H1 (cell line): ENCODE results near the gene RPL37A. TPM values are rescaled to one million over a fixed set of nuclear protein-coding genes. Genes with fewer than 3 reads are reported as not detected.

Experiments
- CTCF ChIA-PET: fragments of 300-600 bp; sonication (Branson Sonifier 250); formaldehyde crosslinking; loops from one replicate; lab custom pipeline; 2021; ENCODE audit not compliant: partially characterized antibody; lab: Charles Lee
- POLR2A ChIA-PET: fragments of 300-600 bp; sonication (Branson Sonifier 250); formaldehyde crosslinking; loops from one replicate; lab custom pipeline; 2021; ENCODE audit warnings: inconsistent platforms; ENCODE audit not compliant: partially characterized antibody; lab: Charles Lee
- DNase-seq, 2 experiments: peaks; one replicate each; pipeline versions ENCODE4 v3.0.0 to v3.0.0-alpha.2; 2010 to 2022; ENCODE audit warnings: low spot score in 2 of 2, low read depth in 1 of 2, mixed read lengths in 1 of 2
- FAIRE-seq: peaks from 2 replicates; lab custom pipeline; 2011; peaks lifted over from hg19 to GRCh38; lab: Jason Lieb, UNC
- H2AFZ ChIP-seq: 2 replicates; pipeline ENCODE4 v1.8.1; 2012; ENCODE audit warnings: low read length, inconsistent platforms
- H2AK5ac ChIP-seq: 2 replicates; pipeline ENCODE4 v1.6.1; 2013; ENCODE audit warnings: low read depth, low read length
- H2BK120ac ChIP-seq: replicated peaks from 2 replicates; pipeline ENCODE3; 2013; ENCODE audit warnings: low read depth, low read length, inconsistent platforms
- H2BK12ac ChIP-seq: 2 replicates; pipeline ENCODE4 v1.6.1; 2013; ENCODE audit warnings: low read depth, low read length
- H2BK15ac ChIP-seq: 2 replicates; pipeline ENCODE4 v1.6.1; 2013; ENCODE audit warnings: low read length
- H2BK20ac ChIP-seq: 2 replicates; pipeline ENCODE4 v1.6.1; 2013; ENCODE audit warnings: low read length
- H2BK5ac ChIP-seq: 2 replicates; pipeline ENCODE4 v1.6.1; 2013; ENCODE audit warnings: low read depth, low read length
- H3K14ac ChIP-seq: 2 replicates; pipeline ENCODE4 v1.6.1; 2013; ENCODE audit warnings: inconsistent platforms; ENCODE audit not compliant: insufficient read length
- H3K18ac ChIP-seq: 2 replicates; pipeline ENCODE4 v1.6.1; 2013; ENCODE audit warnings: low read length; ENCODE audit errors: extremely low read depth
- H3K23ac ChIP-seq: 2 replicates; pipeline ENCODE4 v1.6.1; 2013; ENCODE audit warnings: inconsistent platforms; ENCODE audit not compliant: insufficient read length
- H3K23me2 ChIP-seq: 2 replicates; pipeline ENCODE4 v1.6.1; 2013; ENCODE audit warnings: low read depth, low read length
- H3K27ac ChIP-seq: 2 replicates; pipeline ENCODE4 v1.6.1; 2011; ENCODE audit warnings: low read depth, low read length, inconsistent platforms
- H3K27me3 ChIP-seq, 4 experiments: replicated peaks in 1 of 4; 1 replicate in 1 of 4; 2 replicates in 3 of 4; pipeline versions ENCODE4 v1.6.1 to v1.8.1; 2011 to 2013; ENCODE audit warnings: low read length in 3 of 4, mild to moderate bottlenecking in 3 of 4, inconsistent platforms in 2 of 4, mixed read lengths in 2 of 4, moderate library complexity in 1 of 4; ENCODE audit not compliant: control insufficient read depth in 3 of 4, insufficient read depth in 3 of 4; ENCODE audit errors: extremely low read depth in 1 of 4
- H3K36me3 ChIP-seq, 4 experiments: 2 replicates each; pipeline versions ENCODE4 v1.6.1 to v1.8.1; 2011 to 2013; ENCODE audit warnings: mild to moderate bottlenecking in 4 of 4, low read length in 3 of 4, moderate library complexity in 2 of 4, control low read depth in 1 of 4, inconsistent platforms in 1 of 4; ENCODE audit not compliant: insufficient read depth in 4 of 4, control insufficient read depth in 2 of 4
- H3K4ac ChIP-seq: replicated peaks from 2 replicates; pipeline ENCODE3; 2013; ENCODE audit warnings: low read length, low read depth, mixed read lengths, inconsistent platforms; ENCODE audit not compliant: insufficient read length
- H3K4me1 ChIP-seq, 4 experiments: replicated peaks in 1 of 4; 1 replicate in 1 of 4; 2 replicates in 3 of 4; pipeline versions ENCODE4 v1.6.1 to v1.8.1; 2011 to 2013; ENCODE audit warnings: low read length in 3 of 4, inconsistent platforms in 2 of 4, mixed read lengths in 1 of 4; ENCODE audit not compliant: insufficient read depth in 4 of 4, control insufficient read depth in 3 of 4
- H3K4me2 ChIP-seq, 2 experiments: 2 replicates each; pipeline versions ENCODE4 v1.6.1 to v1.8.1; 2011 to 2013; ENCODE audit warnings: low read depth in 2 of 2, low read length in 2 of 2, control low read depth in 1 of 2, inconsistent platforms in 1 of 2, mild to moderate bottlenecking in 1 of 2; ENCODE audit not compliant: insufficient read depth in 1 of 2
- H3K4me3 ChIP-seq, 4 experiments: fragments of 200-600, 300-600 bp in 1 of 4; sonication (generic), shearing (Covaris generic), sonication (Bioruptor Twin) in 1 of 4; 2 replicates each; pipeline versions ENCODE4 v1.5.1 to v1.8.1; 2011 to 2016; ENCODE audit warnings: low read length in 4 of 4, low read depth in 3 of 4, control low read depth in 2 of 4, inconsistent platforms in 2 of 4, mild to moderate bottlenecking in 2 of 4, mixed read lengths in 1 of 4, moderate library complexity in 1 of 4; ENCODE audit not compliant: insufficient read depth in 2 of 4; ENCODE audit errors: extremely low read depth in 1 of 4
- H3K56ac ChIP-seq: replicated peaks from 2 replicates; pipeline ENCODE3; 2013; ENCODE audit warnings: low read depth, mild to moderate bottlenecking, mixed read lengths, low read length, inconsistent platforms; ENCODE audit not compliant: insufficient read length
- H3K79me1 ChIP-seq: 2 replicates; pipeline ENCODE4 v1.6.1; 2013; ENCODE audit warnings: low read depth, low read length, control low read depth
- H3K79me2 ChIP-seq, 2 experiments: 2 replicates each; pipeline versions ENCODE4 v1.6.1 to v1.8.1; 2012 to 2013; ENCODE audit warnings: low read length in 2 of 2, mild to moderate bottlenecking in 2 of 2, inconsistent platforms in 1 of 2; ENCODE audit not compliant: insufficient read depth in 2 of 2, control insufficient read depth in 1 of 2
- H3K9ac ChIP-seq, 4 experiments: replicated peaks in 1 of 4; 1 replicate in 1 of 4; 2 replicates in 3 of 4; pipeline versions ENCODE4 v1.6.1 to v1.8.1; 2011 to 2013; ENCODE audit warnings: low read depth in 3 of 4, low read length in 3 of 4, control low read depth in 2 of 4, mild to moderate bottlenecking in 2 of 4, moderate library complexity in 2 of 4, inconsistent platforms in 1 of 4; ENCODE audit errors: extremely low read depth in 1 of 4
- H3K9me3 ChIP-seq, 2 experiments: 2 replicates each; pipeline versions ENCODE4 v1.6.1 to v1.8.1; 2012 to 2013; ENCODE audit warnings: mild to moderate bottlenecking in 2 of 2, moderate library complexity in 2 of 2, control low read depth in 1 of 2, inconsistent platforms in 1 of 2, low read depth in 1 of 2, low read length in 1 of 2, mixed read lengths in 1 of 2; ENCODE audit not compliant: insufficient read depth in 2 of 2
- H4K20me1 ChIP-seq, 2 experiments: replicated peaks in 1 of 2; 2 replicates each; pipeline versions ENCODE3 to v1.8.1; 2011 to 2013; ENCODE audit warnings: inconsistent platforms in 2 of 2, low read length in 2 of 2, mild to moderate bottlenecking in 1 of 2; ENCODE audit not compliant: insufficient read depth in 2 of 2, control insufficient read depth in 1 of 2
- H4K5ac ChIP-seq: 2 replicates; pipeline ENCODE4 v1.6.1; 2013; ENCODE audit warnings: low read length, low read depth, mixed read lengths, inconsistent platforms; ENCODE audit not compliant: insufficient read length
- H4K8ac ChIP-seq: 2 replicates; pipeline ENCODE4 v1.8.0; 2013; ENCODE audit warnings: mild to moderate bottlenecking, moderate library complexity, low read length, inconsistent platforms; ENCODE audit not compliant: insufficient read depth; ENCODE audit errors: extremely low read depth
- H4K91ac ChIP-seq: replicated peaks from 2 replicates; pipeline ENCODE3; 2013; ENCODE audit warnings: low read length, mixed read lengths, inconsistent platforms; ENCODE audit not compliant: insufficient read length
- CBX8 ChIP-seq: fragments of 300-800, 300-1000 bp; sonication (generic); IDR thresholded peaks from 2 replicates; pipeline ENCODE4 v1.7.1; 2016; ENCODE audit warnings: low read depth, low read length, borderline replicate concordance
- GABPA ChIP-seq: IDR thresholded peaks from 2 replicates; pipeline ENCODE4 v1.6.1; 2011; ENCODE audit warnings: mild to moderate bottlenecking, low read length, moderate library complexity, borderline replicate concordance; ENCODE audit not compliant: insufficient read depth
- HDAC2 ChIP-seq, 2 experiments: fragments of 300-600 bp in 1 of 2; sonication (generic) in 1 of 2; IDR thresholded peaks; 2 replicates each; pipeline ENCODE4 v1.6.1; 2011 to 2012; ENCODE audit warnings: low read depth in 2 of 2, low read length in 2 of 2, mild to moderate bottlenecking in 2 of 2, moderate library complexity in 2 of 2, borderline replicate concordance in 1 of 2, inconsistent platforms in 1 of 2
- HDAC6 ChIP-seq: IDR thresholded peaks from one replicate; pipeline ENCODE4 v1.7.1; 2012; ENCODE audit warnings: low read depth, mild to moderate bottlenecking, inconsistent platforms, low read length, moderate library complexity
- NRF1 ChIP-seq: IDR thresholded peaks from 2 replicates; pipeline ENCODE4 v1.6.1; 2011; ENCODE audit warnings: mild to moderate bottlenecking, low read depth, low read length, improper control_type of control experiment
- PHF8 ChIP-seq: fragments of 200-600 bp; sonication (generic); conservative IDR thresholded peaks from 2 replicates; pipeline ENCODE4 v1.7.1; 2012; ENCODE audit warnings: low read depth, mild to moderate bottlenecking, inconsistent platforms, low read length, moderate library complexity
- POLR2A ChIP-seq, 2 experiments: IDR thresholded peaks; 1 replicate in 1 of 2; 2 replicates in 1 of 2; pipeline ENCODE4 v1.6.1; 2011; ENCODE audit warnings: low read depth in 2 of 2, low read length in 2 of 2, mild to moderate bottlenecking in 2 of 2; ENCODE audit errors: control extremely low read depth in 1 of 2
- RBBP5 ChIP-seq: IDR thresholded peaks from 2 replicates; pipeline ENCODE4 v1.7.1; 2012; ENCODE audit warnings: low read depth, mild to moderate bottlenecking, inconsistent platforms, low read length, moderate library complexity, borderline replicate concordance
- SAP30 ChIP-seq: fragments of 300-600 bp; sonication (generic); IDR thresholded peaks from 2 replicates; pipeline ENCODE4 v1.7.1; 2012; ENCODE audit warnings: low read length, moderate library complexity, mild to moderate bottlenecking, inconsistent platforms; ENCODE audit not compliant: insufficient read depth, insufficient replicate concordance
- SIN3A ChIP-seq, 2 experiments: IDR thresholded peaks in 1 of 2; conservative IDR thresholded peaks in 1 of 2; 2 replicates each; pipeline ENCODE4 v1.6.1; 2011 to 2012; ENCODE audit warnings: low read length in 2 of 2, improper control_type of control experiment in 1 of 2, low read depth in 1 of 2, mild to moderate bottlenecking in 1 of 2
- YY1 ChIP-seq: IDR thresholded peaks from 2 replicates; pipeline ENCODE4 v1.6.1; 2011; ENCODE audit warnings: low read depth, mild to moderate bottlenecking, low read length
- WGBS, 2 experiments: shearing (Covaris generic) in 1 of 2; methylation state at CpG; one replicate each; pipeline versions ENCODE4 v1.1.6 to v1.1.7; 2013 to 2015; ENCODE audit warnings: low lambda C conversion rate in 2 of 2, mixed read lengths in 2 of 2, inconsistent platforms in 1 of 2, low coverage in 1 of 2, missing lambda C conversion rate in 1 of 2; ENCODE audit not compliant: insufficient replicate concordance in 2 of 2, insufficient coverage in 1 of 2, insufficient read length in 1 of 2; ENCODE audit errors: extremely low coverage in 1 of 2, missing lambda C conversion rate in 1 of 2; 5-methylcytosine and 5-hydroxymethylcytosine counted together
- polyA plus RNA-seq, 7 experiments: library from polyadenylated mRNA; depleted of rRNA in 3 of 7; stranded (reverse) in 5 of 7; unstranded in 2 of 7; fragments of >200 nt in 5 of 7; fragments of 200-250 nt in 2 of 7; gene quantifications; 1 replicate in 5 of 7; 2 replicates in 1 of 7; 4 replicates in 1 of 7; pipeline versions ENCODE4 v1.2.1 to v1.2.3, GENCODE V29; 2011 to 2013; ENCODE audit warnings: missing spikeins in 2 of 7, mixed read lengths in 2 of 7
- total RNA-seq: library from RNA; stranded (reverse); fragmentation: NEBNext Ultra II Directional; extraction: Animal tissue kit (Norgen Biotek cat#: 25700); gene quantifications from 2 replicates; pipeline ENCODE4 v1.2.1, GENCODE V29; 2021
- TF ChIP-seq, protein P1 (sequence below): IDR thresholded peaks from 2 replicates; pipeline ENCODE4 v1.6.1; 2011; ENCODE audit warnings: low read depth, mild to moderate bottlenecking, low read length; ENCODE audit not compliant: insufficient read depth

The RPL37A gene
- total and polyA plus RNA-seq, 2 of the 8 experiments (the other 6 are each of a cell fraction or from before 2014, with no cell fraction given) = 1,737 to 3,180 TPM

- WGBS, 2 experiments = 95% methylated on average over 7 of the region's 7 CpGs; no CpG with 5 or more reads in 1 of the 2 experiments
- Histone ChIP-seq H3K18ac (no peak overlapping the region), H4K5ac (no peak overlapping the region), H2BK5ac (no peak overlapping the region), H3K79me1 (no peaks in the 10 kb centered on the region), H2BK12ac (no peak overlapping the region), H3K4me1 (no peaks in the 10 kb centered on the region), H3K4me2 (no peak overlapping the region), H3K4ac (no peak overlapping the region), H3K56ac (no peak overlapping the region), H4K91ac (no peak overlapping the region), H2BK20ac (no peak overlapping the region), H3K14ac (no peak overlapping the region), H4K8ac (no peak overlapping the region), H3K79me2 (no peaks in the 10 kb centered on the region), H3K9ac (no peak overlapping the region), H3K23ac (no peak overlapping the region), H4K20me1 (no peaks in the 10 kb centered on the region), H3K23me2 (no peaks in the 10 kb centered on the region), H2AFZ (no peak overlapping the region), H2AK5ac (no peak overlapping the region), H3K9me3 (peaks cover 19 to 21% of the 10 kb centered on the region in 2 experiments), H3K4me3 (no peak overlapping the region), H3K27me3 (no peaks in the 10 kb centered on the region), H2BK120ac (no peak overlapping the region), H3K27ac (no peak overlapping the region), H2BK15ac (no peak overlapping the region), H3K36me3 (peaks cover 3 to 66% (median 28%) of the 10 kb centered on the region in 4 experiments; a peak in 6 of 8 replicates)
- ChIA-PET POLR2A (interaction anchor here (1.1 kb wide), 1 partner anchor 48 kb away, joined by 3 read pairs; the partner anchor contains the start of gene RPL37A), CTCF (interaction anchor here (0.6 to 1.1 kb wide), 2 partner anchors 31 to 1673 kb away, joined by 3 read pairs; no protein-coding TSS in a partner anchor)
- FAIRE-seq (no peak), DNase-seq (no peak)
- TF ChIP-seq GABPA (no peak), RBBP5 (no peak), NRF1 (no peak), SAP30 (no peak), PHF8 (no peak), CBX8 (no peak), HDAC2 (IDR thresholded peaks at IDR 0.05; ENCODE audit: borderline replicate concordance in 1 of 2, low read depth in 2 of 2, low read length in 2 of 2) (no peak), HDAC6 (no peak), POLR2A (IDR thresholded peaks at IDR 0.05; ENCODE audit: control extremely low read depth in 1 of 2, low read depth in 2 of 2, low read length in 2 of 2) (no peak), SIN3A (conservative IDR thresholded peaks at IDR 0.05 in 1 of 2, IDR thresholded peaks at IDR 0.05 in 1 of 2; ENCODE audit: low read depth in 1 of 2, low read length in 2 of 2) (no peak), YY1 (no peak)
- TF ChIP-seq, protein P1, sequence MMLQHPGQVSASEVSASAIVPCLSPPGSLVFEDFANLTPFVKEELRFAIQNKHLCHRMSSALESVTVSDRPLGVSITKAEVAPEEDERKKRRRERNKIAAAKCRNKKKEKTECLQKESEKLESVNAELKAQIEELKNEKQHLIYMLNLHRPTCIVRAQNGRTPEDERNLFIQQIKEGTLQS = no peak
These were observed 47.9 kb upstream of the RPL37A start for GRCh38 chr2:216450784-216451183.
